Measurements from ENCODE around the gene GSTK1. TPM values are rescaled to one million over a fixed set of nuclear protein-coding genes. Genes with fewer than 3 reads are reported as not detected.

Gene GSTK1
- polyA plus RNA-seq, 1 of the 3 experiments (the other 2 are of a cell fraction): 299 TPM

- DNase-seq: no peak
Measured at GRCh38 chr7:143221737-143222136, 41.5 kb upstream of the GSTK1 start, which contains the start of gene TAS2R40. TSS of gene TAS2R40 (plus strand) at chr7:143222037. CDS start at chr7:143222079, 42 bp downstream.

GRCh38 chr7:143222782-143223181 is 40.5 kb upstream of the GSTK1 start:
- H3K9ac ChIP-seq: no peak overlapping the region
- H3K9me3 ChIP-seq: no peaks in the 10 kb centered on the region
- no peaks in the 10 kb centered on the region for H3F3A ChIP-seq (replicated peaks; ENCODE audit: insufficient read depth)
- H3K36me3 ChIP-seq (replicated peaks in 1 of 2; ENCODE audit: control insufficient read depth in 1 of 2, insufficient read depth in 2 of 2, low read length in 1 of 2): no peaks in the 10 kb centered on the region
- 32% methylated on average over 7 of the region's 7 CpGs for WGBS (ENCODE audit: low lambda C conversion rate)
- ChIA-PET CTCF (interaction anchor here (1.9 to 11.5 kb wide), 4 partner anchors 8 to 215 kb away, joined by 4 to 450 read pairs (median 28); no protein-coding TSS in a partner anchor), POLR2A (no interaction called here)
- H3K4me3 ChIP-seq (ENCODE audit: low read depth in 2 of 2, low read length in 1 of 2): no peak overlapping the region
- no peaks in the 10 kb centered on the region for H3K9me2 ChIP-seq
- DNase-seq: no peak
- H3K4me1 ChIP-seq (ENCODE audit: control insufficient read depth in 1 of 2, insufficient read depth in 2 of 2, low read depth in 1 of 2, low read length in 1 of 2): no peaks in the 10 kb centered on the region
- H3K79me2 ChIP-seq (ENCODE audit: insufficient read depth): no peaks in the 10 kb centered on the region
- H2AFZ ChIP-seq (ENCODE audit: low read depth): no peak overlapping the region
- H3K27me3 ChIP-seq (ENCODE audit: insufficient read depth): peaks cover 40% of the 10 kb centered on the region; the same call in 1 of the 2 replicates
- TF ChIP-seq GABPA (IDR thresholded peaks at IDR 0.05; ENCODE audit: low read depth) (no peak), EZH2phosphoT487 (IDR thresholded peaks at IDR 0.05; ENCODE audit: borderline replicate concordance, low read depth) (no peak), GATA2 (CRISPR knock-in tag; IDR thresholded peaks at IDR 0.05) (no peak), NRF1 (IDR thresholded peaks at IDR 0.05; ENCODE audit: low read depth, low read length) (no peak), RCOR1 (IDR thresholded peaks at IDR 0.05; ENCODE audit: low read length) (no peak), TEAD4 (IDR thresholded peaks at IDR 0.05; ENCODE audit: borderline replicate concordance, insufficient read depth) (no peak), SMC3 (IDR thresholded peaks at IDR 0.05; ENCODE audit: low read depth, low read length) (no peak), POLR2AphosphoS5 (IDR thresholded peaks at IDR 0.05; ENCODE audit: low read depth, low read length) (no peak), EP300 (IDR thresholded peaks at IDR 0.05; ENCODE audit: borderline replicate concordance in 1 of 2, low read depth in 1 of 2, low read length in 1 of 2) (no peak)
- TF ChIP-seq, protein P1, sequence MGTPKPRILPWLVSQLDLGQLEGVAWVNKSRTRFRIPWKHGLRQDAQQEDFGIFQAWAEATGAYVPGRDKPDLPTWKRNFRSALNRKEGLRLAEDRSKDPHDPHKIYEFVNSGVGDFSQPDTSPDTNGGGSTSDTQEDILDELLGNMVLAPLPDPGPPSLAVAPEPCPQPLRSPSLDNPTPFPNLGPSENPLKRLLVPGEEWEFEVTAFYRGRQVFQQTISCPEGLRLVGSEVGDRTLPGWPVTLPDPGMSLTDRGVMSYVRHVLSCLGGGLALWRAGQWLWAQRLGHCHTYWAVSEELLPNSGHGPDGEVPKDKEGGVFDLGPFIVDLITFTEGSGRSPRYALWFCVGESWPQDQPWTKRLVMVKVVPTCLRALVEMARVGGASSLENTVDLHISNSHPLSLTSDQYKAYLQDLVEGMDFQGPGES (IDR thresholded peaks at IDR 0.05; ENCODE audit: low read depth, low read length): no peak
- H3K27ac ChIP-seq (ENCODE audit: low read depth in 2 of 2, low read length in 1 of 2): no peak overlapping the region
- no peak overlapping the region for H3K4me2 ChIP-seq
- no peaks in the 10 kb centered on the region for H4K20me1 ChIP-seq (ENCODE audit: insufficient read depth)

More at GRCh38 chr7:143221737-143222136, 41.5 kb upstream of the GSTK1 start, which contains the start of gene TAS2R40:
- no peak within 1 kb of the TSS for H3K9ac ChIP-seq
- 32% methylated on average over 3 of the region's 3 CpGs for WGBS (ENCODE audit: low lambda C conversion rate)
- no peaks in the 10 kb centered on the region for H3K9me3 ChIP-seq
- H2AFZ ChIP-seq (ENCODE audit: low read depth): no peak within 1 kb of the TSS
- ChIA-PET CTCF (interaction anchor here (0.7 to 11.5 kb wide), 5 partner anchors 9 to 439 kb away, joined by 3 to 450 read pairs (median 3); no protein-coding TSS in a partner anchor), POLR2A (no interaction called here)
- H4K20me1 ChIP-seq (ENCODE audit: insufficient read depth): no peaks in the 10 kb centered on the region
- H3K27me3 ChIP-seq (ENCODE audit: insufficient read depth): peaks cover 40% of the 10 kb centered on the region; the same call in 1 of the 2 replicates
- H3K4me2 ChIP-seq: no peak within 1 kb of the TSS
- H3K36me3 ChIP-seq (replicated peaks in 1 of 2; ENCODE audit: control insufficient read depth in 1 of 2, insufficient read depth in 2 of 2, low read length in 1 of 2): no peaks in the 10 kb centered on the region
- TF ChIP-seq, protein P2, sequence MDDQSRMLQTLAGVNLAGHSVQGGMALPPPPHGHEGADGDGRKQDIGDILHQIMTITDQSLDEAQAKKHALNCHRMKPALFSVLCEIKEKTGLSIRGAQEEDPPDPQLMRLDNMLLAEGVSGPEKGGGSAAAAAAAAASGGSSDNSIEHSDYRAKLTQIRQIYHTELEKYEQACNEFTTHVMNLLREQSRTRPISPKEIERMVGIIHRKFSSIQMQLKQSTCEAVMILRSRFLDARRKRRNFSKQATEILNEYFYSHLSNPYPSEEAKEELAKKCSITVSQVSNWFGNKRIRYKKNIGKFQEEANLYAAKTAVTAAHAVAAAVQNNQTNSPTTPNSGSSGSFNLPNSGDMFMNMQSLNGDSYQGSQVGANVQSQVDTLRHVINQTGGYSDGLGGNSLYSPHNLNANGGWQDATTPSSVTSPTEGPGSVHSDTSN (IDR thresholded peaks at IDR 0.05): no peak
- TF ChIP-seq USF2 (IDR thresholded peaks at IDR 0.05; ENCODE audit: borderline replicate concordance, low read depth, low read length) (no peak), EP300 (IDR thresholded peaks at IDR 0.05; ENCODE audit: borderline replicate concordance in 1 of 2, low read depth in 1 of 2, low read length in 1 of 2) (no peak), USF1 (IDR thresholded peaks at IDR 0.05; ENCODE audit: borderline replicate concordance, low read depth) (no peak), EZH2phosphoT487 (IDR thresholded peaks at IDR 0.05; ENCODE audit: borderline replicate concordance, low read depth) (no peak)
- H3K27ac ChIP-seq (ENCODE audit: low read depth in 2 of 2, low read length in 1 of 2): no peak within 1 kb of the TSS
- H3F3A ChIP-seq (replicated peaks; ENCODE audit: insufficient read depth): no peaks in the 10 kb centered on the region
- H3K9me2 ChIP-seq: no peaks in the 10 kb centered on the region
- no peaks in the 10 kb centered on the region for H3K4me1 ChIP-seq (ENCODE audit: control insufficient read depth in 1 of 2, insufficient read depth in 2 of 2, low read depth in 1 of 2, low read length in 1 of 2)
- H3K79me2 ChIP-seq (ENCODE audit: insufficient read depth): no peaks in the 10 kb centered on the region
- H3K4me3 ChIP-seq (ENCODE audit: low read depth in 2 of 2, low read length in 1 of 2): no peak within 1 kb of the TSS
